ENCODE measurements around the gene GPR156. TPM values are rescaled to one million over a fixed set of nuclear protein-coding genes. Genes with fewer than 3 reads are reported as not detected.

Gene GPR156
- total RNA-seq, 4 donors from 2014 or later = not detected

- H3K9me3 ChIP-seq = no peaks in the 10 kb centered on the region
- no peaks in the 10 kb centered on the region for H3K27me3 ChIP-seq
- no peak overlapping the region for H3K4me3 ChIP-seq
- H3K4me1 ChIP-seq = no peaks in the 10 kb centered on the region
- H3K36me3 ChIP-seq = no peaks in the 10 kb centered on the region
- no peak overlapping the region for H3K27ac ChIP-seq
- no peak for DNase-seq
- TF ChIP-seq CTCF (IDR thresholded peaks at IDR 0.05) (no peak), POLR2A (IDR thresholded peaks at IDR 0.05) (no peak)
Observed at GRCh38 chr3:120177707-120178306, 107.2 kb downstream of the GPR156 start.

- no peak for DNase-seq
- Histone ChIP-seq H3K27ac (no peak overlapping the region), H3K36me3 (no peaks in the 10 kb centered on the region), H3K27me3 (no peaks in the 10 kb centered on the region), H3K4me1 (no peaks in the 10 kb centered on the region), H3K4me3 (no peak overlapping the region), H3K9me3 (no peaks in the 10 kb centered on the region)
- no peak for TF ChIP-seq CTCF (IDR thresholded peaks at IDR 0.05)
- no peak for TF ChIP-seq POLR2A (IDR thresholded peaks at IDR 0.05)
Observed at GRCh38 chr3:120177151-120177550, 107.9 kb downstream of the GPR156 start.

- Histone ChIP-seq H3K27me3 (no peaks in the 10 kb centered on the region), H3K4me3 (no peak overlapping the region), H3K27ac (no peak overlapping the region), H3K9me3 (no peaks in the 10 kb centered on the region), H3K4me1 (no peaks in the 10 kb centered on the region), H3K36me3 (no peaks in the 10 kb centered on the region)
- no peak for DNase-seq
- TF ChIP-seq CTCF (IDR thresholded peaks at IDR 0.05) = no peak
- no peak for TF ChIP-seq POLR2A (IDR thresholded peaks at IDR 0.05)
Observed at GRCh38 chr3:120174811-120175539, 110.0 kb downstream of the GPR156 start.

- TF ChIP-seq POLR2A (IDR thresholded peaks at IDR 0.05) (no peak), CTCF (IDR thresholded peaks at IDR 0.05) (no peak)
- Histone ChIP-seq H3K36me3 (no peaks in the 10 kb centered on the region), H3K27ac (no peak overlapping the region), H3K9me3 (no peaks in the 10 kb centered on the region), H3K27me3 (no peaks in the 10 kb centered on the region), H3K4me1 (no peaks in the 10 kb centered on the region), H3K4me3 (no peak overlapping the region)
- DNase-seq = no peak
Observed at GRCh38 chr3:120173056-120173675, 111.9 kb downstream of the GPR156 start.

GRCh38 chr3:120172070-120172469 is 113.0 kb downstream of the GPR156 start:
- no peaks in the 10 kb centered on the region for H3K36me3 ChIP-seq
- no peaks in the 10 kb centered on the region for H3K4me1 ChIP-seq
- DNase-seq = no peak
- H3K9me3 ChIP-seq = no peaks in the 10 kb centered on the region
- H3K27me3 ChIP-seq = no peaks in the 10 kb centered on the region
- no peak overlapping the region for H3K27ac ChIP-seq
- H3K4me3 ChIP-seq = no peak overlapping the region
- no peak for TF ChIP-seq POLR2A (IDR thresholded peaks at IDR 0.05)
- TF ChIP-seq CTCF (IDR thresholded peaks at IDR 0.05) = no peak

Measured in Peyer's patch (tissue), 4 donors.